Lung (tissue), 12 donors: ENCODE data around the gene THRA. TPM values are rescaled to one million over a fixed set of nuclear protein-coding genes. Genes with fewer than 3 reads are reported as not detected.

Experiments
- ATAC-seq: fragments of 200-7000 bp; cut with Tn5 transposase; one replicate; pipeline ENCODE4 v1.9.1; 2020; ENCODE audit warnings: moderate number of reproducible peaks; ENCODE audit not compliant: insufficient read depth, low FRiP score
- DNase-seq, 3 donors: peaks; one replicate each; pipeline ENCODE4 v3.0.0-alpha.2; 2013 to 2017
- H3K27ac ChIP-seq, 2 donors: one replicate each; pipeline ENCODE4 v1.5.1; 2013; ENCODE audit warnings: mild to moderate bottlenecking in 2 of 2, moderate library complexity in 2 of 2, control low read depth in 1 of 2, inconsistent platforms in 1 of 2, low read depth in 1 of 2, low read length in 1 of 2
- H3K27me3 ChIP-seq, 3 donors: one replicate each; pipeline ENCODE4 v1.5.1; 2013; ENCODE audit warnings: low read length in 2 of 3; ENCODE audit not compliant: control insufficient read depth in 3 of 3, insufficient read depth in 3 of 3
- H3K36me3 ChIP-seq, 4 donors: one replicate each; pipeline ENCODE4 v1.5.1; 2013; ENCODE audit warnings: low read length in 4 of 4, mild to moderate bottlenecking in 1 of 4, moderate library complexity in 1 of 4; ENCODE audit not compliant: control insufficient read depth in 4 of 4, insufficient read depth in 4 of 4
- H3K4me1 ChIP-seq, 5 donors: one replicate each; pipeline ENCODE4 v1.5.1; 2013; ENCODE audit warnings: low read length in 5 of 5, mild to moderate bottlenecking in 2 of 5, moderate library complexity in 1 of 5; ENCODE audit not compliant: control insufficient read depth in 5 of 5, insufficient read depth in 5 of 5
- H3K4me3 ChIP-seq: one replicate; pipeline ENCODE4 v1.5.1; 2013; ENCODE audit warnings: mild to moderate bottlenecking, control low read depth, moderate library complexity
- H3K9ac ChIP-seq, 2 donors: one replicate each; pipeline ENCODE4 v1.5.1; 2013; ENCODE audit warnings: low read length in 2 of 2, control low read depth in 1 of 2; ENCODE audit not compliant: insufficient read depth in 1 of 2
- H3K9me3 ChIP-seq, 4 donors: one replicate each; pipeline ENCODE4 v1.5.1; 2013; ENCODE audit warnings: low read length in 3 of 4, mild to moderate bottlenecking in 1 of 4, moderate library complexity in 1 of 4; ENCODE audit not compliant: control insufficient read depth in 4 of 4, insufficient read depth in 3 of 4
- WGBS, 2 donors: extraction: QIAGEN DNeasy Blood & Tissue Kit; methylation state at CpG; one replicate each; pipeline ENCODE4 v1.1.7; 2013; 5-methylcytosine and 5-hydroxymethylcytosine counted together
- polyA plus RNA-seq, 2 donors: library from polyadenylated mRNA; stranded (reverse); fragments of 200-250 nt; gene quantifications; one replicate each; pipeline ENCODE4 v1.2.1, GENCODE V29; 2013
- total RNA-seq, 2 donors: library from RNA; depleted of rRNA in 1 of 2; stranded (reverse); fragments of >200 nt in 1 of 2; gene quantifications; one replicate each; pipeline ENCODE4 v1.2.1, GENCODE V29; 2014 to 2021
- TF ChIP-seq, protein P1 (sequence below): IDR thresholded peaks from 2 replicates; pipeline ENCODE4 v1.5.1; 2012; ENCODE audit warnings: mild to moderate bottlenecking; ENCODE audit errors: control extremely low read depth, extremely low read depth
- donor health status: control.
- donor health status: control.
- donor health status: Bipolar disorder and iron deficiency.
- donor health status: healthy.
- donor health status: DM: yes; HTN: yes; CAD: no.

THRA gene
- total and polyA plus RNA-seq, 4 donors: 28.5 to 55.9 (median 37.5) TPM

DNA sequence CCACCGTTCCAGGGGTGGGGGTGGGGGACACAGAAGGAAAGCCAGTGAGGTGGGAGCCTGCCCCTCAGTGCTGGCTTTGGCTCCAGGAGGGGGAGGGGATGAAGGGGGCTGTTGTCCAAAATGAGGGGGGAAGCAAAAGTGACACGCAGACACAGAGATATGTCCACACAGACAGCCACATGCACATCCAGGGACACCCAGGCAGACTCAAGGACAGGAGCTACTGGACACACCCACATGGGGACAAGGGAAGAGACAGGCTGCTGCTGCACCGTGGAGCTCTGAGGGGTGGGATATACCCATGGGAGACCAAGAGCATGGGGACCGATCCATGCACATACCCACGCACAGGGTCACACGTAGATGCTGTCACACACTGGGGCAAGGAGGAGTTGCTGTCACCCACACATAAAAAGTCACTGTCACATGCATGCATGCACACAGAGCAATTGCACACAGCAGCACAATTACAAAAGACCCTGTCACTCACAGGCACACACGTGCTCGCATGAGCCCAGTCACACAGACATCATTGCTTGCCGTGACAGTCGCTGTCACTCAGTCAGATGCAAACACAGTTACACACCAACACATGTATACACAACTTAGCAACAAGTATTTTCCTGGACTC is 1.3 kb downstream of the THRA start:
- Histone ChIP-seq H3K9ac (peak overlapping the region; percentile 13 to 75), H3K27me3 (no peaks in the 10 kb centered on the region), H3K27ac (peak overlapping the region; percentile 94 to 97), H3K4me1 (peaks cover 17 to 53% (median 27%) of the 10 kb centered on the region in 5 donors), H3K36me3 (no peaks in the 10 kb centered on the region), H3K4me3 (peak overlapping the region; percentile 86), H3K9me3 (no peaks in the 10 kb centered on the region)
- ATAC-seq: no peak
- DNase-seq: no peak
- WGBS, 2 donors: 10 to 23% methylated on average over 10 of the region's 10 CpGs
- TF ChIP-seq, protein P1, sequence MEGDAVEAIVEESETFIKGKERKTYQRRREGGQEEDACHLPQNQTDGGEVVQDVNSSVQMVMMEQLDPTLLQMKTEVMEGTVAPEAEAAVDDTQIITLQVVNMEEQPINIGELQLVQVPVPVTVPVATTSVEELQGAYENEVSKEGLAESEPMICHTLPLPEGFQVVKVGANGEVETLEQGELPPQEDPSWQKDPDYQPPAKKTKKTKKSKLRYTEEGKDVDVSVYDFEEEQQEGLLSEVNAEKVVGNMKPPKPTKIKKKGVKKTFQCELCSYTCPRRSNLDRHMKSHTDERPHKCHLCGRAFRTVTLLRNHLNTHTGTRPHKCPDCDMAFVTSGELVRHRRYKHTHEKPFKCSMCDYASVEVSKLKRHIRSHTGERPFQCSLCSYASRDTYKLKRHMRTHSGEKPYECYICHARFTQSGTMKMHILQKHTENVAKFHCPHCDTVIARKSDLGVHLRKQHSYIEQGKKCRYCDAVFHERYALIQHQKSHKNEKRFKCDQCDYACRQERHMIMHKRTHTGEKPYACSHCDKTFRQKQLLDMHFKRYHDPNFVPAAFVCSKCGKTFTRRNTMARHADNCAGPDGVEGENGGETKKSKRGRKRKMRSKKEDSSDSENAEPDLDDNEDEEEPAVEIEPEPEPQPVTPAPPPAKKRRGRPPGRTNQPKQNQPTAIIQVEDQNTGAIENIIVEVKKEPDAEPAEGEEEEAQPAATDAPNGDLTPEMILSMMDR: no peak

- H3K36me3 ChIP-seq: no peaks in the 10 kb centered on the region
- H3K9ac ChIP-seq: peak overlapping the region in 1 of 2 donors; percentile 79
- TF ChIP-seq, protein P1: no peak
- H3K4me3 ChIP-seq: no peak overlapping the region
- H3K4me1 ChIP-seq: peaks cover 22 to 65% (median 37%) of the 10 kb centered on the region in 5 donors
- WGBS, 2 donors: 20 to 26% methylated on average over 10 of the region's 10 CpGs
- DNase-seq (peak; percentile 82 to 88 (median 83)), ATAC-seq (no peak)
- peak overlapping the region; percentile 73 to 76 for H3K27ac ChIP-seq
- H3K27me3 ChIP-seq: no peaks in the 10 kb centered on the region
- H3K9me3 ChIP-seq: no peaks in the 10 kb centered on the region
These were observed 2.4 kb downstream of the THRA start for GRCh38 chr17:40064971-40065768.

DNA sequence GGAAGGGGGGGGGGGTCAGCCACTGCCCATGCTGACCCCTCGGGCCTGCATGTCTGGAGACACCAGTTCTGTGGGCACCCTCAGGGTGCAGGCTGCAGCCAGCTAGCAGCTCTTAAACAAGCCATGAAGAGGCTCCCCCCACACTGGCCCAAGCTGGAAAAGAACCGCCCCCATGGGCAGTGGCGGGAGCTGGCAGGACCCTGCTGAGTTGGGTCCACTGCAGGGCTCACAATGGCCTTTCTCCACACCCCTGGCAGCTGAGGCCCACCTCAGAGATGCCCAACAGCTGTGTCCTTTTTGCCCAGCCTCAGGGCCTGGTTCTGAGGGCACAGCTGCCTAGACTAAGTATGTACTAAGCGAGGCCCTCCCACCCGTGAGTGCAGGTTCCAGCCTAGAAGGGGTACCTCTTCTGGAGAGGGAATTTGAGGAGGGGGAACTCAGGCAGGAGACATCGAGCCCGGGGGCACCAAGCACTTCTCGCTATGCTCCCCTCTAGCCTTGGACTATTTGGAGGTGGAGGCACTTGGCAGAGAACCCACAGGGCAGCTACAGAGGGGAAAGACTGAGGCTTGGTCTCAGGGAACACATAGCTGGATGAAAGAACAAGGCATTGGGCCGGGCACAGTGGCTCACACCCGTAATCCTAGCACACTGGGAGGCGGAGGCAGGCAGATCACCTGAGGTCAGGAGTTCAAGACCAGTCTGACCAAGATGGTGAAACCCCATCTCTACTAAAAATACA is 3.2 kb downstream of the THRA start:
- TF ChIP-seq, protein P1: no peak
- no peaks in the 10 kb centered on the region for H3K9me3 ChIP-seq

More for the DNA sequence above, 3.2 kb downstream of the THRA start:
- Histone ChIP-seq H3K9ac (no peak overlapping the region), H3K27me3 (no peaks in the 10 kb centered on the region), H3K4me1 (peaks cover 29 to 72% (median 44%) of the 10 kb centered on the region in 5 donors), H3K4me3 (no peak overlapping the region), H3K27ac (peak overlapping the region; percentile 73 to 76), H3K36me3 (no peaks in the 10 kb centered on the region)
- DNase-seq (no peak), ATAC-seq (no peak)
- 59 to 73% methylated on average over 11 of the region's 11 CpGs for WGBS, 2 donors
